Fibroblast of skin of left biceps (primary cell): ENCODE measurements around the gene FANCC.
"Not testable (repeated sequence)": the region's sequence is repeated elsewhere in the genome, so short reads cannot be mapped to it uniquely, and the experiment has no call there.

Source experiments
- DNase-seq, 2 experiments: peaks; one replicate each; pipeline ENCODE4 v3.0.0-alpha.2; 2013; ENCODE audit warnings: low read depth in 2 of 2

Gene FANCC

DNA sequence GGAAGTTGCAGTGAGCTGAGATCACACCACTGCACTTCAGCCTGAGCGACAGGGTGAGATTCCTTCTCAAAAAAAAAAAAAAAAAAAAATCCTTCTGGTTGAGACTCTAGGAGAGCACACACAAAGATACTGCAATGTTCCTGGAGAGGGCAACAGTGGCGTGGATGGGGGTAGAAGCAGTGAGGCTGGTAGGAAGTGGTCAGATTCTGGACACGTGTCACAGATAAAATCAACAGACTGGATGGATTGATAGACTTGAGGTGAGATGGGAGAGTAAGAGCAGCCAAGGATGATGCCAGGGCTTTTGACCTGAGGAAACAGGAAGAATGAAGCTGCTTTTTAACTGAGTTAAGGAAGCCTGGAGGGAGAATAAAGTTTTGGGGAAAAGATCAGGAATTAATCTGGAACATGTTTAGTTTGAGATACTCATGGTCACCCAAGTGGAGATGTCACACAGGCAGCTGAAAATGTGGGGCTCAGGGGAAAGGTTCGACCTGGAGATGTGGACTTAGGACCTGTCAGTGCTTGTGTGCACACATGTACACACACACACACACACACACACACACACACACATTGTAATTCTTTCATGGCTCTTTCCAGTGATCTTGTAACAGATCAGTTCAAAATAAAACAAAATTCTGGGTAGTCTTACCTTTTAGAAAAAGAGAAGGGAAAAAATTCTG, 88.1 kb downstream of the FANCC start:
- DNase-seq = no peak

DNA sequence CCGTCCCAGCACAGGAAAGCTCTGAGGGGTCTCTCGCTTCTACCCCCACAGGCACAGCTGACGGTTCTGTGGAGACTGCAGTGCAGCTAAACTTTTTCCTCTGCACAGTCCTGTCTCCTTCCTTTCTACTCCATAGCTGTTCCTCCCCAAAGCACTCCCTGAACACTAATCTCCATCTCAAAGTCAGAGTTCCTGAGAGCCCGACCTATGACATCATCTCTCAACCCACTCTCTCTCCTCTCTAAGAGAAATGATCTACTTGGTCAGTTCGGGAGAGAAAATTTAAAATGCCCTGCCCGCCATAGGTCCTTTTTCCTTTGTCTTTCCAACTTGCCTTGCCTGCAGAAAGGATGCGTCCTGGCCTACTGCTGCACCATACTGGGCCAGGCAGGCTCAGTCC, 90.6 kb downstream of the FANCC start:
- DNase-seq = no peak

DNA sequence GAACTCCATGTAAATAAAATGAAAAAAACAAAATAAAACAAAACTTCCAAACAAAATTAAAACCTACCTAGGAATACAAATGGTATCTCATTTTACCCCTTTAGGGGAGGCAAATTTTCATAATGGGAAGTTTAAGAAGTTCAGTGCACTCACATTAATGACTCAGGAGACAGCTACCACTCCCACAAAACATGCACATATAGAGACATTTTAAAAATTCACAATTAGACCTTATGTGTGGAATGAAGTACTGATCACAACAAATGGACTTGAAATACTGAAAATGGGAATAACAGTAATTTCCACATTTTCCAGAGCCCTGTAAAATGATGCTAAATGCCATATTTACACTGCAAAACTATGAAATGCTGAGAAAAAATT, 91.8 kb downstream of the FANCC start:
- no peak for DNase-seq

DNA sequence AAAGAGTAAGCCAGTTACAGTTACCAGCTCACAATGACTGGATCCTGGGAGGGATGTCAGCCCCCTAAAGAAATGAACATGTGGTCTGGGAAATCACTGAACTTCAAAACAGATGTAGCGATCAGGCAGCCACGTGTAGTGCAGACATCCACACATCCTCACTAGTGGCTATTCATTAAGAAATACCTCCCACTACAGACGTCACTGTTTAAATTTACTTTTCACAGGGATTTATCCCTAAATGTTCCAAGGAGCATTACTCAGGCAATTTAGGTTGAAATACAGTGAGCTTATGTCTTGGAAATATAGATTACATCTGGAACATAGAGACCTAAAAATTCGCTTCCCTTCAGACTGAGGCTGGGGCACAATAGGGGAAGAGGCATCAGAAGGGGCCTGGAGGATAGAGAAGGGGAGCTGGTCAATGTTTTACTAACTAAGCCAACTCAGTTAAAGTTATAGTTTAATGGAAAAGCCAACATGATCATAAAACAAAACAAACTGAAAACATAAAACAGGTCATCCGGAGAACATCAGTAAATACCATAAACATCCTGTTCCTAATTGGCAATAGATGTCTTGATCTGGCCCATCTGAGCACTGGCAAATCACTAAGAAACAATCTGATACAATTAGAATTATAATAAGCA, 92.3 kb downstream of the FANCC start:
- peak; percentile 29 to 32 for DNase-seq

DNA sequence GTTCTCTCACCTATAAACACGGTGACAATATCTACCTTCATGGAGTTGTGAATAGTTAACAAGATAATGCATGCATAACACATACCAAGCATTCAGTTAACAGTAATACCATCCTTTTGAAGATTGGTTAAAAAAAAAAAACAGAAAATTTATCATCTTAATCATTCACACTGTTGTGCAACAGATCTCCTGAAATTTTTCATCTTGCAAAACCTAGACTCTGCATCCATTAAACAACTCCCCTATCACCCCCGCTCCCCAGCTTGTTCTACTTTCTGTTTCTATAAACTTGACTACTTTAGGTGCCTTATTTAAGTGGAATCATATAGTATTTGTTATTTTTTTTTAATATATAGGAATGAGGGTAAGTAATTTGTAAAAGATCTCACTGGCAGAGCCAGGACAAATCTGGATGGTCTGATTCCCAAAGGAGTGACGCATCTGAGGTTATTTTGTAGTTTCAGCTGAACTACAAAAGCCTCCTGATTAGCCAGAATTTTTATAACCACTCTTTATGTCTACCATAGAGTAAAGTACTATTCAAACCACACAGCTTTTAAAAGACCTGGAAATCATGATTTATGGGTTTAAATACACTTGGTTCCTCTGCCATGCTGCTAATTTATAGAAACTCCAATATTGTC, 93.0 kb downstream of the FANCC start:
- DNase-seq = peak; percentile 5 to 10

DNA sequence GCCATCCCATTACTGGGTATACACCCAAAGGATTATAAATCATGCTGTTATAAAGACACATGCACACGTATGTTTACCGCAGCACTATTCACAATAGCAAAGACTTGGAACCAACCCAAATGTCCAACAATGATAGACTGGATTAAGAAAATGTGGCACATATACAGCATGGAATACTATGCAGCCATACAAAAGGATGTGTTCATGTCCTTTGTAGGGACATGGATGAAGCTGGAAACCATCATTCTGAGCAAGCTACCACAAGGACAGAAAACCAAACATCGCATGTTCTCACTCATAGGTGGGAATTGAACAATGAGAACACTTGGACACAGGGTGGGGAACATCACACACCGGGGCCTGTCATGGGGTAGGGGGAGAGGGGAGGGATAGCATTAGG, 97.2 kb downstream of the FANCC start:
- not testable (repeated sequence) for DNase-seq

DNA sequence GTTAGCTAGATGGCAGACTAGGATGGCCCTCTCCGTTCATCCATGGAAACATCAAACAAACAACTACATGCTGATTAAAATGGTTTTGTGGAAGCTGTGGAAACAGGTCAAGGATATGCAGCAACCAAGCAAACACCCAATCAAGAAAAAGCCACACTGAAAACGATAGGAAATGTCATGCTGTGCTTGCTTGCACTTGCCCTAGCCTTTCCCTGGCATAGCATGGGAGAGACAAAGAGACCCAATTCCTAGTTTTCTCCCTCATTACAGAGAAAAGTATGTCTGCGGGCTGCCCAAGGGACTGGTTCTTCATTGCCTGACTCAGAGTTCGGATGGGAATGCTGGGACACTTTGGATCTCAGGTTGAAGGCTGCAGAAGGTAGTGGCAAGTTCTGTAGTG, 98.7 kb downstream of the FANCC start:
- DNase-seq = no peak

DNA sequence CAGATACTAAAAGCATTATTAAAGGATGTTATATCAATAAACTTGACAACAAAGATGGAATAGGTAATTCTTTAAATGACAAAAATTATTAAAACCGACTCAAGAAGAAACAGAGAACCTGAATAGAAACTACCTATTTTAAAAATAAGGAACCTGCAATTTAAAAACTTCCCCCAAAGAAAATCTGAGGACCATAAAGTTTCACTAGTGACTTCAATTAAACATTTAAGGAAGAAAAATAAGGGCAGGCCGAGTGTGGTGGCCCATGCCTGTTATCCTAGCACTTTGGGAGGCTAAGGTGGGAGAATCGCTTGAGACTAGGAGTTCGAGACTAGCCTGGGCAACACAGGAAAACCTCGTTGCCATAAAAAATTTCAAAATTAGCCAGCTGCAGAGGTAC, 99.6 kb downstream of the FANCC start:
- DNase-seq = no peak

DNA sequence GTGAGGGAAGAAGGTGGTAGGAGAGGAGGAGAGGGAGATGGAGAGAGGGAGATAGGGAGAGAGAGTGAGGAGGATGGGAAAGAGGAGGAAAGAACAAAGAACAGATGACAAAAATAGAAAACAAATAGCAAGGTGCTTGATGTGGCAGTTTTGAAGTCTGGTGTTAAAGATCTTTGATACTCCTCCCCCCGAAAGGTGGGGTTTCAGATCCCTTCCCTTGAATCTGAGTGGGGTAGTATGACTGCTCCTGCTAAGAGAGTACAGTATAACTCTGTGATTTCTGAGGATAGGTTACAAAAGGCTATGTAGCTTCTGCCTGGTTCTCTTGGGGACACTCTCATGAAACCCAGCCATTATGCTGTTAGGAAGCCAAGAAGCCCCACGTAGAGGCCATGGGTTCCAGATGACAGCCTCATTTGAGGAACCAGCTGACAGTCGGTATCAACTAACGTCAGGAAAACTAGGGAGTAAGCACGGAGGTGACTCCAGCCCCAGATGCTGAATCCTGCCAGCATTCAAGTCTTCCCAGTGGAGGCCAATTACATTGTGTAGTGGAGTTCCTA, 102.1 kb downstream of the FANCC start:
- DNase-seq = no peak

DNA sequence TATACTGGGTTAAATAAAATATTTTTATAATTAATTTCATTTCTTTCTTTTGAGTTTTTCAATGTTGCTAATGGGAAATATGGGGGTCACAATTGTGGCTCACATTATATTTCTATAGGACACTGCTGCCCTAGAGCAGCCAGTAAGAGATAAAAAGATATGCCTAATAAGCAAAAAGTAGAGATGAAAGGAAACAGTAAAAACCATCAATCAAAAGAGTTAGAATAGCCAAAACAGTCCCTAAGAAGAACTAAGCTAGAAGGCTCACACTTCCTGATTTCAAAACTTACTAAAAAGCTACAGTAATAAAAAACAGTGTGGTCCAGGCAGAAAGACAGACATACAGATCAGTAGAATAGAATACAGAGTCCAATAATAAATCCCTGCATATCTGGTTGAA, 104.4 kb downstream of the FANCC start:
- no peak for DNase-seq

DNA sequence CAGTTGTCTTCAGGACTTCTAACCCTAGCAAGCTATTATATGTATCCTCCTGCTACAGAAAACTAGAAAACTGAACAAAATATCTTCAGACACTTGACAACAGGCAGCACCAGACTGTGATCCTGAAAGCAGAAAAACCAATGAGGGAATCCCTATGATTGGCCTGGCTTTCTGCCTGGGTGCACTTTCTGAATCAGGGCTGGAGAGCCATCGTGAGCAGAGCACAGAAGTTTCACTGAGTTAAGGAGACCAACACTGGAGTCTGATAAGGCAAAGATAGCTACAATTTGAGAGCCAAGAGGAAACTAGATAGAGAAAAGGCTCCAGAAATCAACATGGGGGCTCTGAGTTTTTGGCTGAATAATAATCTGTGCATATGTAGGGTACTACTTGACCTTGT, 106.5 kb downstream of the FANCC start:
- no peak for DNase-seq

DNA sequence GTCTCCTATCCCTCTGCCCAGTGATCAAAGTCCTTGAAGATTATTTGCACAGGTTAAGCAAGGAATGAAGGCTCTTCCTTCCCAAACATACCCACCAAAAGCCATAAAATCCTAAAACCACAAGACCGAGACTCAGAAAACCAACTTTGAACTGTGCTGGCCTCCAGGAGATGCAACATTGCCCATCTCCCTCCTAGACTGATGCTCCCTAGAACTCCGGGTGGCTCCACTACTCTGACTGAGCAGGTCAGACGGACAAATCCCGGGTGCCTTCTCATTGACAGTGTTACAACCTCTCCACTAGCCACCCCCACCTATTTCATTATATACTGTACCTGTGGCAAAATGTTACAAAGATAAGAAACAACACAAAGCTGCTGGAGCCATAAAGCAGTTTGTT, 110.1 kb downstream of the FANCC start:
- DNase-seq = no peak

DNA sequence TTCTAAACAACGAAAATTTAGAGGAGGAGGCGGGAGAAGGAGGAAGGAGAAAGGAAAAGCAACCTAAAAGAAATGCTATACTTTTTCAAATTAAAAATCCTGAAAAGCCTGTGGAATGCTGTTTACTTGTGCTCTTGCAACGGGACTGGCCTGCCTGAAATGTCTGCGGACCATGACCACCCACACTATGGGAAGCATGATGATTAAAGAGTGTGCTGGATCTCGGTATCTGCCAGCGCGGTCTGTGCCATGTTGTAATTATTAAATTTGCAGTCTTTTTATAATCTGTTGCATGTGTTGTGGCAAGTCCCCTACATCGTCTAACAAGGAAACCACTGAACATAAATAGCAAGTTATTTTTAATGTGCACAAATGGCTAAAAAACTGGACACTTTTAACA, 111.4 kb downstream of the FANCC start:
- DNase-seq = peak in 1 of 2 experiments; percentile 47

DNA sequence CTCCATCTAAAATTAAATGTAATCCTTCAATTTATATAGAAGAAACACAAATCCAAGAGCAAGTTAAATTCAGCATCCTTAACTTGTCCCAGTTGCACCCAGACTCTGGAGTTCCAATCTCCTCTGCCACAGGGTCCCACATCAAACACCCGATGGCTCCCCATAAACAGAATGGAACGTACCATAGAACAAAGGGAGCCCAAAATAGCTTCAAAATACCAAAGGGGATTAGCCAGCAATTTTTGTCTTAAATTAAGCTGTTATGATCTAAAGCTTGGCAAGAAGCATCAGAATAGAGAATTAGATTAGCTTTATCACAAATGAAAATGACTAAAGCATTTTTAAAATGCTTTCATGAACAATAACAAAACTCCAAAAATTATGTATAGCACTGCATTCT, 112.8 kb downstream of the FANCC start:
- DNase-seq = no peak

DNA sequence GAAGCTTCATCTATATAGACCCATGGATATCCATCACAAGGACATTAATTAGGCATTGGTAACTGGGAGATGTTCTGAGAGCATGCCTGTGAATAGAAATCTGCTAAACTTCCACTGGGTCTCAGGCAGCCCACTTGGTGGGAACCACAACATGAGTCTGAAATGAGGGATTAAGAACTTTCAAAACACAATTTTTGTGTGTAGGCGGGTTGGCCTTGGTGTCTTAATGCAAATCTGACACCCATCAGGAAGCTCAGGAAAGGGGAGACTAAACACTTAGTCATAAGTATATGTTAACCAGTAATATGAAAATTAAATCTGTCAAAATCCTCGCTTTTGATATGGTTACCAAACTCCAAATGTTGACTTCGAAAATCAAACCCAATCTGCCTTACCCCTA, 113.2 kb downstream of the FANCC start:
- no peak for DNase-seq

DNA sequence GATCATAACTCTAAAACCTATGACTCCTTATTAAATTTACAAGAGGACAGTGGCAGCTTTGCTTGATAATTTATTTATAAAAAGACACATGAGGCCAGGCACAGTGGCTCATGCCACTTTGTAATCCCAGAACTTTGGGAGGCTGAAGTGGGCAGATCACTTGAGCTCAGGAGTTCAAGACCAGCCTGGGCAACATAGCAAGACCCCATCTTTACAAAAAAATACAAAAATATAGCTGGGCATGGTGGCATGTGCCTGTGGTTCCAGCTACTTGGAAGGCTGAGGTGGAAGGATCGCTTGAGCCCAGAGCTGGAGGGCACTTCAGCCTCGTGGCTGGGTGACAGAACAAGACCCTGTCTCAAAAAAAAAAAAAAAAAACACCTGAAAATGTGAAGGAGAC, 114.5 kb downstream of the FANCC start:
- not testable (repeated sequence) for DNase-seq

DNA sequence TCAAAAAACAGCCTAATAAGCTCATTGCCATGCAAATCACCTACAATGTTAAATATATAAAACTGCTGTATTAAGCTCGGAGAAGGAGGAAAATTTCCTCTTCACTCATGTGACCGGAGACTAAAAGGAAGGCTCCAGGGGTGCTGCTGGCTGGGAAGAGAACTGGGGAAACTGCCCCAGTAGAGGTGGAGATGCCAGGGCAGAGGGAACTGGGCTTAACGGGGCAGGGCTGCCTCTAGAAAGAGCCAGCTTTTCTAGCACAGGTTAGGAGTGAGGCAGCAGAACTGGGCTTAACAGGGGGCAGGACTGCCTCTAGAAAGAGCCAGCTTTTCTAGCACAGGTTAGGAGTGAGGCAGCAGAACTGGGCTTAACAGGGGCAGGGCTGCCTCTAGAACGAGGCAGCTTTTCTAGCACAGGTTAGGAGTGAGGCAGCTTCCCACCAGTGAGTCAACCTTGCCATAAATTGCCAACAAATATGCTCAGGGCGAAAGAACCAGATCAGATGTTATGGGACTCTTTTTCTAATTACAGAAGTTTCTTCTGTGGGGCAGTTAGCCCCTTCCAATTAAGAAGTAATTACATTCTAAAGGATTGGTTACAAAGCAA, 115.3 kb downstream of the FANCC start:
- no peak for DNase-seq

DNA sequence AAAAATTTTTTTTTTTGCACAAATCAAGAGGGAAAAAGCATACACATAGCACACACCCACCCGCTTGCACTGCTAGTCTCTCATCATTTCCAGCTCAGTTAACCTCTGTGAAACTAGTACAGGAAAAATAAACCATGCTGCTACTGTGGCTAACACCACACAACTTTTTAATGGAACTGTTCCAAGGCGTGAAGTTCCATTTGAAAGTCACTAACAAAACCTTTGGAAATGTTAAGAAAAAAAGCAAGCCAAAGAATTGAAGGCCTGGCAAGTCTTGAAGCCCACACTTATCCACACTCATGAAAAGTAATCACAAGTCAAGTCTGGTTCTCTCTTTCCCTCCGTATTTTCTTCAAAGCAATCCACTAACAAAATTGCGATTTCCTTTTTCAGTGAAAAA, 116.3 kb downstream of the FANCC start:
- no peak for DNase-seq

DNA sequence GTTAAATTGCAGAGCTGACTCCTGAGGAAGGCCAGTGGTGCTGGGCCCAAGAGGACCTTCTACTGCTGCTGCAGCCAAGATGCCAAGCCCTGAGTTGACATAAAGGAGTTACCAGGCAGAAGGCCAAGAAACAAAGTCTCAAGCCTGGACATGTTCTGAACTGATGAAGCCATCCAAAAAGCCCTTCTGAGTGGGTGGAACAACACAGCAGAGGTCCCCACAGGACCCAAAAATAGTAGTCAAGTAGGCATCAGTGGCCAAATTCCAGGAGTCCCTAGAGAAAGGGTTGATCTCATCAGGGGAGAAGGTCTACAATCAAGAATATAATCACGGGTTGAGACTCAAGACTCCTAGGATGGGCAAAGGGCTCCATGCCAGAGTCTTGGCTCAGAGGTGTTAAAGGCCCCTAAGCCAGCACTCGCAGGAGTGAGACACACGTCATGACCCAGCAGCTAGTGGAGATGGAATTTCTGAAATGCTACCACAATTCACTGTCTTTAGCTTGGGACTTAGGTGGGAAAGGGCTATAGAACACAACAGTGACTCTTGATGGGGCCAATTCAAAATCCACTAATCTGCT, 119.7 kb downstream of the FANCC start:
- peak; percentile 36 to 41 for DNase-seq

DNA sequence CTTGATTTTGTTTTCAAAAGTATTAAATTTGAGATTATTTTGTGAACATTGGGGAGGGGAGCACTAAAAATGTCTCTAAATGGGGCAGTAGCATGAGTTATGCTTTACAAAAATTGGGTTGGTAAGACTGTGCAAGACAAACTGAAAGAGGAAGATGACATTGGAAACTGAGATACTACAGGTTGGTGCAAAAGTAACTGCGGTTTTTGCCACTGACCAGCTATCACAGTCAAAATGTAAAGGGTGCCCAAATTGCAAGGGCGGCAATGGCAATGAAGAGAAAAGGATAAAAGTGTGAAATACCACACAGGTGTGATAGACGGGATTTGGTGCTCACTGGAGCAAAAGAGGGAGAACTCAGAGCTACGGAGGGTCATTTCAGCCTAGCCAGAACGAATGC, 124.0 kb downstream of the FANCC start:
- DNase-seq = no peak

DNA sequence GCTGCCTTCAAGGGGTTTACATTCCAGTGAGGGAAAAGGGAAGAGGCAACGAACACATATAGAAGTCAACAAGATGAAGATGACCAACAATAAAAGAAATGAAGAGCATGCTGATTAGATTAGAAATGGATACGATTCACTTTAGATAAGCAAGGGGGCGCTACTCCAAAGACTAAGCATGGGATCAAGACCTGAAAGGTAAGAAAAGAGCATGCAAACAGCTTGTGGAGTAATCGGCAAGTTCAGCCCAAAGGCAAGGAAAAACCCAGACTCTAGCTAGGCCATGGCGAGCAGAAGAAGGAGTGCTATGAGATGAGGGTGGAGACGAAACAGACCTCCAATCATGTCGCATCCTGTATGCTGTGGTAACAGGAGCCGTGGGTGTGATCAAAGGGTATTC, 124.4 kb downstream of the FANCC start:
- no peak for DNase-seq

DNA sequence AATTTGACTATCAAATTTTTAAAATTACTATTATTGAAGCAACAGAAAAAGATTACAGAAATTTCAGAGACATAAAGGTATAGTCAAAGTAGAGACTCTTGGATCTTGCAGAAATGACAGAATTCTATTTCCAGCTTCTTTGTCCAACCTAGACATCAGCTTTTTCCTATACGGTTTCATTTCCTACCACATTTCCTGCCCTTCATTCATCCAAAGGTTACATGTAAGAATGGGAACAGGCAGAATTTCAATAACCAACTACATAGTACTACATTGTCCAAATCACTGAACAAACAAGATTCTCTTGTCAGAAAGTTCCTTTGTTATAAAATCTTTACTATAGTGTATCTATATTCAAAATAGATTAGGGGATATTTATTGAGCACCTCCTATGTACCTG, 124.9 kb downstream of the FANCC start:
- no peak for DNase-seq
